HCT116 (cell line): ENCODE data around the gene MAP7.

Experiments
- CBX3 ChIP-seq: IDR thresholded peaks from 2 replicates; pipeline ENCODE4 v1.6.1; 2012; ENCODE audit warnings: low read depth
- CEBPB ChIP-seq: IDR thresholded peaks from 2 replicates; pipeline ENCODE4 v1.6.1; 2012; ENCODE audit warnings: low read depth
- EGR1 ChIP-seq: IDR thresholded peaks from 2 replicates; pipeline ENCODE4 v1.6.1; 2012; ENCODE audit warnings: low read depth
- EZH2phosphoT487 ChIP-seq: fragments of 200-600 bp; IDR thresholded peaks from 2 replicates; pipeline ENCODE4 v1.6.1; 2018; ENCODE audit warnings: antibody characterized with exemption, borderline replicate concordance
- JUND ChIP-seq: IDR thresholded peaks from 2 replicates; pipeline ENCODE4 v1.6.1; 2012
- MAX ChIP-seq: IDR thresholded peaks from 2 replicates; pipeline ENCODE4 v1.6.1; 2012
- POLR2A ChIP-seq: IDR thresholded peaks from 2 replicates; pipeline ENCODE4 v1.7.0; 2011; ENCODE audit warnings: borderline replicate concordance; ENCODE audit not compliant: insufficient read depth, insufficient read length; ENCODE audit errors: extremely low read depth
- POLR2AphosphoS5 ChIP-seq: IDR thresholded peaks from 2 replicates; pipeline ENCODE4 v1.6.1; 2011; ENCODE audit warnings: mild to moderate bottlenecking, low read depth, low read length, moderate library complexity
- RAD21 ChIP-seq: IDR thresholded peaks from 2 replicates; pipeline ENCODE4 v1.6.1; 2012; ENCODE audit warnings: low read depth, mild to moderate bottlenecking
- REST ChIP-seq: IDR thresholded peaks from 2 replicates; pipeline ENCODE4 v1.6.1; 2012; ENCODE audit warnings: low read depth
- SP1 ChIP-seq: IDR thresholded peaks from 2 replicates; pipeline ENCODE4 v1.6.1; 2012; ENCODE audit warnings: low read depth
- SRF ChIP-seq: IDR thresholded peaks from 2 replicates; pipeline ENCODE4 v1.6.1; 2012; ENCODE audit warnings: low read depth
- TF ChIP-seq, protein P1 (sequence below), 3 experiments: fragments of 200-600 bp in 1 of 3; sonication (generic) in 1 of 3; IDR thresholded peaks in 2 of 3; conservative IDR thresholded peaks in 1 of 3; 2 replicates each; pipeline ENCODE4 v1.5.1; 2012 to 2017; ENCODE audit warnings: low read depth in 2 of 3, low read length in 2 of 3, antibody characterized with exemption in 1 of 3, borderline replicate concordance in 1 of 3, control low read depth in 1 of 3, mild to moderate bottlenecking in 1 of 3, mixed read lengths in 1 of 3, mixed run types in 1 of 3, moderate library complexity in 1 of 3; ENCODE audit not compliant: insufficient read depth in 1 of 3

- TF ChIP-seq EGR1 (no peak), POLR2A (no peak), SP1 (no peak), RAD21 (no peak), POLR2AphosphoS5 (no peak), EZH2phosphoT487 (no peak), MAX (no peak), SRF (no peak), REST (no peak), JUND (no peak), CBX3 (no peak), CEBPB (no peak)
- TF ChIP-seq, protein P1, sequence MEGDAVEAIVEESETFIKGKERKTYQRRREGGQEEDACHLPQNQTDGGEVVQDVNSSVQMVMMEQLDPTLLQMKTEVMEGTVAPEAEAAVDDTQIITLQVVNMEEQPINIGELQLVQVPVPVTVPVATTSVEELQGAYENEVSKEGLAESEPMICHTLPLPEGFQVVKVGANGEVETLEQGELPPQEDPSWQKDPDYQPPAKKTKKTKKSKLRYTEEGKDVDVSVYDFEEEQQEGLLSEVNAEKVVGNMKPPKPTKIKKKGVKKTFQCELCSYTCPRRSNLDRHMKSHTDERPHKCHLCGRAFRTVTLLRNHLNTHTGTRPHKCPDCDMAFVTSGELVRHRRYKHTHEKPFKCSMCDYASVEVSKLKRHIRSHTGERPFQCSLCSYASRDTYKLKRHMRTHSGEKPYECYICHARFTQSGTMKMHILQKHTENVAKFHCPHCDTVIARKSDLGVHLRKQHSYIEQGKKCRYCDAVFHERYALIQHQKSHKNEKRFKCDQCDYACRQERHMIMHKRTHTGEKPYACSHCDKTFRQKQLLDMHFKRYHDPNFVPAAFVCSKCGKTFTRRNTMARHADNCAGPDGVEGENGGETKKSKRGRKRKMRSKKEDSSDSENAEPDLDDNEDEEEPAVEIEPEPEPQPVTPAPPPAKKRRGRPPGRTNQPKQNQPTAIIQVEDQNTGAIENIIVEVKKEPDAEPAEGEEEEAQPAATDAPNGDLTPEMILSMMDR (IDR thresholded peaks at IDR 0.05 in 2 of 3, conservative IDR thresholded peaks at IDR 0.05 in 1 of 3; ENCODE audit: borderline replicate concordance in 1 of 3, insufficient read depth in 1 of 3, low read depth in 2 of 3, low read length in 2 of 3), result no peak
These were observed 14.2 kb downstream of the MAP7 start for GRCh38 chr6:136535880-136536650.
